Esophagus squamous epithelium (tissue), 5 donors: ENCODE measurements around the gene TNNT3. TPM values are rescaled to one million over a fixed set of nuclear protein-coding genes. Genes with fewer than 3 reads are reported as not detected.

Experiments
- DNase-seq: peaks from one replicate; lab custom pipeline; 2025; lab: John Stamatoyannopoulos, UW
- H3K27ac ChIP-seq, 4 donors: fragments of 200-600 bp; sonication (generic); one replicate each; pipeline ENCODE4 v1.5.1; 2016 to 2019; ENCODE audit warnings: mild to moderate bottlenecking in 1 of 4
- H3K27me3 ChIP-seq, 4 donors: fragments of 200-600 bp; sonication (generic); 1 replicate in 3 of 4; 2 replicates in 1 of 4; pipeline versions ENCODE4 v1.5.1 to v1.6.0; 2017 to 2021; ENCODE audit warnings: antibody characterized with exemption in 1 of 4
- H3K36me3 ChIP-seq, 3 donors: fragments of 200-600 bp; sonication (generic); one replicate each; pipeline ENCODE4 v1.5.1; 2016 to 2019
- H3K4me1 ChIP-seq, 3 donors: fragments of 200-600 bp; sonication (generic); one replicate each; pipeline ENCODE4 v1.5.1; 2017 to 2019
- H3K4me3 ChIP-seq, 4 donors: fragments of 200-600 bp; sonication (generic); 1 replicate in 3 of 4; 2 replicates in 1 of 4; pipeline ENCODE4 v1.5.1; 2016 to 2019; ENCODE audit warnings: mild to moderate bottlenecking in 2 of 4, moderate library complexity in 1 of 4
- H3K9me3 ChIP-seq, 3 donors: fragments of 200-600 bp; sonication (generic); one replicate each; pipeline ENCODE4 v1.5.1; 2016 to 2019
- POLR2A ChIP-seq, 4 donors: fragments of 450-650 bp; IDR thresholded peaks; one replicate each; pipeline ENCODE4 v1.6.1; 2017; ENCODE audit warnings: antibody characterized with exemption in 4 of 4, mild to moderate bottlenecking in 4 of 4, moderate library complexity in 3 of 4
- WGBS, 2 donors: methylation state at CpG; one replicate each; pipeline ENCODE4 v1.1.5; 2018; 5-methylcytosine and 5-hydroxymethylcytosine counted together
- intact Hi-C: fragments of 100-400 bp; cut with DNase I; formaldehyde crosslinking; loops from one replicate; pipeline ENCODE4 v1.15.0; 2022
- total RNA-seq, 4 donors: library from RNA; depleted of rRNA; stranded (reverse); fragments of >200 nt; gene quantifications; one replicate each; pipeline ENCODE4 v1.1.0, GENCODE V29; 2016
- TF ChIP-seq, protein P1 (sequence below), 6 experiments: fragments of 450-650 bp in 4 of 6; fragments of 200-600 bp in 2 of 6; sonication (generic) in 2 of 6; IDR thresholded peaks; one replicate each; pipeline ENCODE4 v1.5.1; 2016 to 2019; ENCODE audit warnings: antibody characterized with exemption in 6 of 6, mild to moderate bottlenecking in 4 of 6, moderate library complexity in 4 of 6
- donor health status: DM: yes; HTN: yes; CAD: no.

The TNNT3 gene
- total RNA-seq, 4 donors from 2014 or later: 0.76 to 3.1 (median 1.6) TPM; not detected in 1

DNA sequence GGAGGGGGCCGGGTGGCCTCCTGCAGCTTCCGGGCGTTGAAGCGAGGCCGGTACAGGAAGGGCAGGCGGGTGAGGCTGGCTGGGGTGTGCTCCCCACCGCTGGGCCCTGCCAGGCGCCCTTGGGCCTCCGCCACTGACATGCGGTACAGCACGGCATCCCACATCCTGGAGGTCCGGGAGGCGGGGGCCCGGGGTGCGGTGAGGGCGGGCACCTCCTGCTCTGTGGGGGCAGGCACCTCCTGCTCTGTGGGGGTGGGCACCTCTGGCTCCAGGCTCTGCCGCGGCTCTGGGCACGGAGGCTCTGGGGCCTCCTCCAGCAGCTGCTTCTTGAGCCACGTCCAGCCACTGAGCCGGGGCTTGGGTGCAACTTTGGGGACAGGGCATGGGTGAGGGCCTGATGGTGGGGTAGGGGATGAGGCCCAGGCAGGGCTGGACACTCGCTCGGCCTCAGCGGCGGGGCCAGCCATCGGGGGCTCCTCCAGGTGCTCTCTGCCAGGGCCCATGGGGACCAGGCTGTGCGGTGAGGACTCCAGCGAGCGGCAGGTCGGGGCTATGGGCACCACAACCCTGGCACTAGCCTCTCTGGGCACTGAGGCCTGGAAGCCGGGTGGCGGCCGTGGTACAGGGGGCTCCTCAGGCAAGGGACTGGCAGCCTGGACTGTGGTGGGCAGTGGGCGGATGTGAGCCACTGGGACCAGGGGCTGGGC, 30.1 kb upstream of the TNNT3 start:
- H3K4me1 ChIP-seq: peaks cover 0 to 40% (median 20%) of the 10 kb centered on the region in 3 donors
- H3K27ac ChIP-seq: peak overlapping the region in 3 of 4 donors; percentile 21 to 81 (median 59)
- 50% methylated on average over 2 of the region's 34 CpGs; no CpG with 5 or more reads in 1 of the 2 donors for WGBS, 2 donors
- no peak for DNase-seq
- intact Hi-C loops: no loop called here
- H3K36me3 ChIP-seq: peaks cover 0 to 53% (median 13%) of the 10 kb centered on the region in 3 donors
- no peaks in the 10 kb centered on the region for H3K9me3 ChIP-seq
- TF ChIP-seq POLR2A (IDR thresholded peaks at IDR 0.05): no peak
- TF ChIP-seq, protein P1, sequence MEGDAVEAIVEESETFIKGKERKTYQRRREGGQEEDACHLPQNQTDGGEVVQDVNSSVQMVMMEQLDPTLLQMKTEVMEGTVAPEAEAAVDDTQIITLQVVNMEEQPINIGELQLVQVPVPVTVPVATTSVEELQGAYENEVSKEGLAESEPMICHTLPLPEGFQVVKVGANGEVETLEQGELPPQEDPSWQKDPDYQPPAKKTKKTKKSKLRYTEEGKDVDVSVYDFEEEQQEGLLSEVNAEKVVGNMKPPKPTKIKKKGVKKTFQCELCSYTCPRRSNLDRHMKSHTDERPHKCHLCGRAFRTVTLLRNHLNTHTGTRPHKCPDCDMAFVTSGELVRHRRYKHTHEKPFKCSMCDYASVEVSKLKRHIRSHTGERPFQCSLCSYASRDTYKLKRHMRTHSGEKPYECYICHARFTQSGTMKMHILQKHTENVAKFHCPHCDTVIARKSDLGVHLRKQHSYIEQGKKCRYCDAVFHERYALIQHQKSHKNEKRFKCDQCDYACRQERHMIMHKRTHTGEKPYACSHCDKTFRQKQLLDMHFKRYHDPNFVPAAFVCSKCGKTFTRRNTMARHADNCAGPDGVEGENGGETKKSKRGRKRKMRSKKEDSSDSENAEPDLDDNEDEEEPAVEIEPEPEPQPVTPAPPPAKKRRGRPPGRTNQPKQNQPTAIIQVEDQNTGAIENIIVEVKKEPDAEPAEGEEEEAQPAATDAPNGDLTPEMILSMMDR (IDR thresholded peaks at IDR 0.05): no peak
- H3K27me3 ChIP-seq: no peaks in the 10 kb centered on the region
- H3K4me3 ChIP-seq: no peak overlapping the region

DNA sequence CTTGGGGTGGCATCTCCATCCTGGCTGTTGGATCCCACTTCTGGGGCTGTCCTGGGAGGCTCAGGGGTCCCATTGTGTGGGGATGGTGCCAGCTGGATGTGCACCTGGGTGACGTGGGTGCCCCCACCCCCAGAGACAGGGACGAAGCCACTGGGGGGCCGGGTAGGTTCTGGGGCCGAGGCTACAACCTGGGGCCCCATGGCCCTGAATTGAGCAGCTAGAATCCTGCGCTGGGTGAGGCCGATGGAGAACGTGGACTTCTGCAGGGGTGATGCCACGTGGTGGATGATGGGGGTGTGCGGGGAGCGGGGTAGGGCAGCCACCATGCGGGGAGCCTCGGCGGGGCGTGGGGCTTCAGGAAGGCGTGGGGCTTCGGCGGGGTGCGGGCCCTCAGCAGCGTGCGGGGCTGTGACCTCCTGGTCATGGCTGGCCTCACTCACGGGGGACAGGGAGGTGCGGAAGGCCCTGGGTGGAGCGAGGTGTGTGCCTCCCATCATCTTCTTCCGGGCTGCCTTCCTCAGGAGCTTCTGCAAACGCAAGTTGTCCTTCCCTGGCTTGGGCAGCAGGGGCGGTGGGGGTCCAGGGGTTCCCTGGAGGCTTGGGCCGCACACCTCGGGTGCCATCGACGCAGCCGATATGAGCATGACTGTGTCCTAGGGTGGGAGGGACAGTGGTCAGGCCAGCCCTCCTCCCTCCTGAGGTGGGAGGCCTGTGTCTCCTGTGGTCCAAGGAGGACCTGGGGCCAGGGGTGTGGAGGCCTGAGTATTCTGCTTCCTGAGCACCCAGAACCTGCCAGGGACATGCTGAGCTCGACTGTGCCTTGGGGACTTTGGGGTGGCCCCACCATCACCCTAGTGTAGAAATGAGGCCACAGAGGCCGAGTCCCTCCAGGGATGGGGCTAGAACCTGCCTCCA, 29.3 kb upstream of the TNNT3 start:
- H3K4me3 ChIP-seq: no peak overlapping the region
- intact Hi-C loops: no loop called here
- no peak for TF ChIP-seq POLR2A (IDR thresholded peaks at IDR 0.05)
- TF ChIP-seq, protein P1 (IDR thresholded peaks at IDR 0.05): no peak
- no peaks in the 10 kb centered on the region for H3K9me3 ChIP-seq
- WGBS, 2 donors: 59 to 93% methylated on average over 5 to 12 of the region's 33 CpGs
- peak overlapping the region in 1 of 4 donors; percentile 26 for H3K27ac ChIP-seq
- H3K27me3 ChIP-seq: no peaks in the 10 kb centered on the region
- H3K4me1 ChIP-seq: peaks cover 0 to 40% (median 20%) of the 10 kb centered on the region in 3 donors
- peaks cover 0 to 45% (median 9%) of the 10 kb centered on the region in 3 donors for H3K36me3 ChIP-seq
- DNase-seq: no peak

DNA sequence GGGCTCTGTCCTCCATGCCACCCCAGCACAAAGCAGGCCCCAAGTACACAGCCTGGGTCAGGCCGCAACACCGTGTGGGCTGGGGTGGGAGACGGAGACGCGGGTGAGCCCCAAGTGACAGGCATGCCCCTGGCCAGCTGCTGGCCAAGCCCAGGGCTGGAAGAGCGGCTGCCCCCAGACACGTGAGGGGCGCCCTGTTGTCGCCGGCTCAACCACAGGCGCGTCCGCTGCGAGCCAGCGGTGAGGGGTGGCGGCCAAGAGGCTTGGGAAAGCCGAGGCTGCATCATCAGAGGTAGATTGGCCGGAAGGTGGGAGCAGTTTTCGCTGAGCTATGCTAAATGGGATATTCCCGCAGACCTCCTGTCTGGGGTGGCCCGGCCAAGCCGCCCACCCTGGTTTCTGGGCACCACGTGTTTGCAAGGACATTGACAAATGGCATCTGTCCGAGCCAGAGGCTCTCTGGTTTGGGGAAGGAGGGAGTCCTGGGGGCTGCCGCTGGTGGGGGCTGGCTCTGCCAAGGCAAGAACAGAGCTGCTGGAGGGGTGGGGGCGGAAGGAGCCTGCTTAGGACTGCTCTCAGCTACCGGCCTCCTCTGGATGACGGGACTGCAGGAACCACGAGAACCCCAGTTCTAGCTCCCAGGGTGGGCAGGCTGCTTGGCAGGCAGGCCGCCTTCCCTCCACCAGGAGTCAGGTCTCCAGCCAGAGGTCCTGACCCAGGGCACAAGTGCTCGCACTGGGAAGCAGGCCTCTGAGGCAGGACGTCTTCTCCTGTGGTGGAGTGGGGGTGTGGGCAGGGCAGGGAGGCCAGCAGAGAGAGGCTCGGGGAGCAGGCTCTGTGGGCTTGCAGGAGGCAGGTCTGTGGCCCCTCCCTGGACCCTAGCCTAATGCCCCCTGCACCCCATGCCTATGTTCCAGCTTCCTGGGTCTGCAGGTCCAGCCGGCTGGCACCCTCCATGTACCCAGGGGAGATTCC, 28.4 kb upstream of the TNNT3 start:
- Histone ChIP-seq H3K4me1 (peaks cover 0 to 40% (median 20%) of the 10 kb centered on the region in 3 donors), H3K27me3 (no peaks in the 10 kb centered on the region), H3K9me3 (no peaks in the 10 kb centered on the region), H3K27ac (no peak overlapping the region), H3K36me3 (peaks cover 0 to 35% (median 7%) of the 10 kb centered on the region in 3 donors), H3K4me3 (no peak overlapping the region)
- WGBS, 2 donors: 64 to 89% methylated on average over 5 to 15 of the region's 34 CpGs
- TF ChIP-seq, protein P1 (IDR thresholded peaks at IDR 0.05): no peak
- TF ChIP-seq POLR2A (IDR thresholded peaks at IDR 0.05): no peak
- intact Hi-C loops: no loop called here
- DNase-seq: no peak

DNA sequence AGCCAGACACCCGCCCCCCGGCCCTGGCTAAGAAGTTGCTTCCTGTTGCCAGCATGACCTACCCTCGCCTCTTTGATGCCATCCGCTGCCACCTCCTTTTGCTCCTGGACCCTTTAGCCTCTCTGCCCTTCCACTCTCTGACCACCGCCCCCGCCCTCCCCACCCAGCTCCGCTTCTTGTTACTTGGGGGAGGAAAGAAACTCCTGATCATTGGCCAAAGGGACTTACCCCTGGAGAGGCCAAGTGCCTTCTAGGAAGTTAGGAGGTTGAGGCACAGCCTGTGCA, 27.7 kb upstream of the TNNT3 start, which contains the start of gene PRR33:
Gene PRR33 (minus strand): TSS at position 65 of the 285 bp plus-strand sequence. CDS start 1,311 bp downstream, outside the sequence.
- Histone ChIP-seq H3K9me3 (no peaks in the 10 kb centered on the region), H3K27me3 (no peaks in the 10 kb centered on the region), H3K4me3 (no peak within 1 kb of the TSS), H3K36me3 (peaks cover 0 to 29% (median 7%) of the 10 kb centered on the region in 3 donors), H3K27ac (no peak within 1 kb of the TSS), H3K4me1 (peaks cover 0 to 40% (median 20%) of the 10 kb centered on the region in 3 donors)
- intact Hi-C loops: no loop called here
- TF ChIP-seq POLR2A (IDR thresholded peaks at IDR 0.05): no peak
- TF ChIP-seq, protein P1 (IDR thresholded peaks at IDR 0.05): no peak
- 87 to 93% methylated on average over 3 to 4 of the region's 7 CpGs for WGBS, 2 donors
- no peak for DNase-seq
